ENCODE data around the gene CELF6.

DNA sequence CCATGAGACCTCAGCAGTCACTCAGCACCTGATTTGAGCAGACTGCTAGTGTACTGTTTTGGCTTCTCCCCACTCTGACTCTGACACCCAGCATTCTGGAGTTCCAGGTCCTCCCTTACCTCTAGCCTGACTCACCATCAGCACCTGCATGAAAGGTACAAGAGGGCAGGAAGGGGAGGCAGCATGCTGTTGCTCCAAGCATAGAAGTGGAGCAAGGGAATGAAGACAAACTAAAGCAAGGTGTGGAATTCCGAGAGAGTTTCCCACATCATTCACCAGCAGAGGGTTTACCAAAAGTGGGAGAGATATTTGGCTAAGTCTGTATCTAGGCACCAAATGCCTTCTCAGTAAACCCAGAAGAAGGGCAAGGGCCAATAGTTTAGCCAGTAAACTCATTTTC lies 34.5 kb upstream of the CELF6 start:
- no peak for TF ChIP-seq POLR2AphosphoS5 (IDR thresholded peaks at IDR 0.05; ENCODE audit: borderline replicate concordance, low read depth, low read length)
- TF ChIP-seq EZH2 (IDR thresholded peaks at IDR 0.05), result no peak
- no peak for TF ChIP-seq FOXP2 (optimal IDR thresholded peaks at IDR 0.05; ENCODE audit: control extremely low read depth, extremely low read length, insufficient read depth)
